ENCODE measurements around the gene RPS6KA3.

DNA sequence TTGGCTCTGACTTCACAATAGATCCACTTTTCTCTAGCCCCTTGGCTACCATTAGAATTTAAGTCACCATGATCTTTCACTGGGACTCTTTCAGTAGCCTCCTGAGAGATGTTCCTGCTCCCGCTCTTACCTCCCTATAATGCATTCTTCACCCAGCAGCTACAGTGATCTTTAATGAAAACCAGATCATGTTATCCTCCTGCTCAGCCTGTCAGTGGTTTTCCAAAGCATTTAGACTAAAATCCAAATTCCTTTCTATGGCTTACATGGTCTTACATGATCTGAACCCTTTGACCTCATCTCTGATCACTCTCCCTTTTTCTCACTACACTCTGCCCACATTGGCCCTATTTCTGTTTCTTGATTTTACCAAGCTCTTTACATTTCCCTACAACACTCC lies 18.3 kb upstream of the RPS6KA3 start:
- TF ChIP-seq JUN (IDR thresholded peaks at IDR 0.05; ENCODE audit: borderline replicate concordance, low read depth, low read length) (no peak), JUN (CRISPR knock-in tag; IDR thresholded peaks at IDR 0.05; ENCODE audit: borderline replicate concordance) (no peak), MCM7 (IDR thresholded peaks at IDR 0.05) (no peak), RNF2 (IDR thresholded peaks at IDR 0.05) (no peak), EP300 (IDR thresholded peaks at IDR 0.05; ENCODE audit: low read length) (no peak), NR3C1 (CRISPR knock-in tag; IDR thresholded peaks at IDR 0.05) (no peak), ZNF79 (CRISPR knock-in tag; IDR thresholded peaks at IDR 0.05; ENCODE audit: low read depth) (no peak), HSF4 (CRISPR knock-in tag; IDR thresholded peaks at IDR 0.05; ENCODE audit: borderline replicate concordance) (no peak), SREBF1 (IDR thresholded peaks at IDR 0.05; ENCODE audit: borderline replicate concordance, low read depth, low read length) (no peak)
- TF ChIP-seq, protein P1, sequence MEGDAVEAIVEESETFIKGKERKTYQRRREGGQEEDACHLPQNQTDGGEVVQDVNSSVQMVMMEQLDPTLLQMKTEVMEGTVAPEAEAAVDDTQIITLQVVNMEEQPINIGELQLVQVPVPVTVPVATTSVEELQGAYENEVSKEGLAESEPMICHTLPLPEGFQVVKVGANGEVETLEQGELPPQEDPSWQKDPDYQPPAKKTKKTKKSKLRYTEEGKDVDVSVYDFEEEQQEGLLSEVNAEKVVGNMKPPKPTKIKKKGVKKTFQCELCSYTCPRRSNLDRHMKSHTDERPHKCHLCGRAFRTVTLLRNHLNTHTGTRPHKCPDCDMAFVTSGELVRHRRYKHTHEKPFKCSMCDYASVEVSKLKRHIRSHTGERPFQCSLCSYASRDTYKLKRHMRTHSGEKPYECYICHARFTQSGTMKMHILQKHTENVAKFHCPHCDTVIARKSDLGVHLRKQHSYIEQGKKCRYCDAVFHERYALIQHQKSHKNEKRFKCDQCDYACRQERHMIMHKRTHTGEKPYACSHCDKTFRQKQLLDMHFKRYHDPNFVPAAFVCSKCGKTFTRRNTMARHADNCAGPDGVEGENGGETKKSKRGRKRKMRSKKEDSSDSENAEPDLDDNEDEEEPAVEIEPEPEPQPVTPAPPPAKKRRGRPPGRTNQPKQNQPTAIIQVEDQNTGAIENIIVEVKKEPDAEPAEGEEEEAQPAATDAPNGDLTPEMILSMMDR (IDR thresholded peaks at IDR 0.05 in 2 of 3, conservative IDR thresholded peaks at IDR 0.05 in 1 of 3; ENCODE audit: insufficient read depth in 2 of 3, low read depth in 1 of 3, low read length in 3 of 3), result no peak
- TF ChIP-seq, protein P2, sequence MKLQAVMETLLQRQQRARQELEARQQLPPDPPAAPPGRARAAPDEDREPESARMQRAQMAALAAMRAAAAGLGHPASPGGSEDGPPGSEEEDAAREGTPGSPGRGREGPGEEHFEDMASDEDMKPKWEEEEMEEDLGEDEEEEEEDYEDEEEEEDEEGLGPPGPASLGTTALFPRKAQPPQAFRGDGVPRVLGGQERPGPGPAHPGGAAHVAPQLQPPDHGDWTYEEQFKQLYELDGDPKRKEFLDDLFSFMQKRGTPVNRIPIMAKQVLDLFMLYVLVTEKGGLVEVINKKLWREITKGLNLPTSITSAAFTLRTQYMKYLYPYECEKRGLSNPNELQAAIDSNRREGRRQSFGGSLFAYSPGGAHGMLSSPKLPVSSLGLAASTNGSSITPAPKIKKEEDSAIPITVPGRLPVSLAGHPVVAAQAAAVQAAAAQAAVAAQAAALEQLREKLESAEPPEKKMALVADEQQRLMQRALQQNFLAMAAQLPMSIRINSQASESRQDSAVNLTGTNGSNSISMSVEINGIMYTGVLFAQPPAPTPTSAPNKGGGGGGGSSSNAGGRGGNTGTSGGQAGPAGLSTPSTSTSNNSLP (IDR thresholded peaks at IDR 0.05; ENCODE audit: borderline replicate concordance, low read depth, low read length), result no peak
